Diencephalon (tissue), 1 donor: ENCODE results near the gene CHST4. TPM values are rescaled to one million over a fixed set of nuclear protein-coding genes. Genes with fewer than 3 reads are reported as not detected.

Experiments used
- small RNA-seq: library from RNA; depleted of rRNA; stranded (forward); fragments of <200 nt; gene quantifications from one replicate; pipeline ENCODE3, GENCODE V24; 2014
- total RNA-seq: library from RNA; depleted of rRNA; stranded (reverse); fragments of >200 nt; gene quantifications from one replicate; pipeline ENCODE4 v1.2.3, GENCODE V29; 2014

Gene CHST4
- 0.46 TPM for total RNA-seq

DNA sequence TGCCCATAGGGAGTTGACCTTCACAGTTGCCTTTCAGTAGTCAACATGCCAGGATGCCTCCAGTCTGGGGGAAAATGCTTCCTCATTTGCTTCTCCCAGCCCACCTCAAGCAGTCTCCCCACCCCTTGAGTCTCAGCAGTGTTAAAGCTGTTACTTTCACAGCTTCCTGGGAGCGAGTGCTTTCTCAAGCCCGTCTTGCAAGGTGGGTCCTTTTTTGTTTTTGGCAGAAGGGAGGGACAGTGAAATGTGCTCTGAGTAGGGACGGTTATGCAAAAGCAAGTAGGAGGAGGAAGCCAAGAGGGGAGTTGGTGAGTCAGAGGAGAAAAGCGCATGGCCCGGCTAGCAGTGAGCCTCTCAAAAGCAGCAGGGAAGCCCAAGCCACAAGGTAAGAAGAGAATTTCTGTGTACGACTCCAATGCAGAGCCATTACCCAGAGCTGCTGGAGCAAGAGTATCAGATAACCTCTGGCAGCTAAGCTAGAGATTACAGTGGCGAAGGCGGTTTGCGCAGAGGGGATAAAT lies at the start of gene CHST4:
Gene CHST4, plus strand, starts transcription at position 316 of the 521 bp plus-strand sequence. CDS start 10,252 bp downstream, outside the sequence.

DNA sequence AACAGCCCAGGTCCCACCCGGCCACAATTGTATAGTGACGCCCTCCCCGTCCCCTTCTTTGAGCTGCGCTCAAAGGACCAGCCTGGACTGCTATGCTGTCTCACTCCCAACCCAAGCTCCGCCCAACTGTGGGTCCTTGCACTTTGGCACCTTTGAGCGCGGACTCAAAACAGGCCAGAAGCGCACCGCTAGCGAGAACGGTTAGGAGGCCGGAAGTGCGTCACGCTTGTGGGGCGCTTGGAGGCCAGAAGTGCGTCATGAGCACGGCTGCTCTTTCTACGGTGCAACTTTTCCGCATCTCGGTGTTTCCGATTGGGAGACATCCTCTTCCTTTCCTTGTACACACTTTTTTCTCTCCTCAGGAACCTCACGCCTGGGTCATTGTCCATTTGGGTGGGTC lies 37.1 kb upstream of the CHST4 start, which contains the start of gene ZNF19:
Gene ZNF19, minus strand, starts transcription at position 203 of the 400 bp plus-strand sequence. CDS start 7,210 bp downstream, outside the sequence.

GRCh38 chr16:71576971-71577370 lies 50.7 kb downstream of the CHST4 start, which contains the start of gene TAT:
TSS of gene TAT (minus strand) at chr16:71577092. CDS start at chr16:71576415, 677 bp downstream.

Small RNAs within 50 kb of the gene (small RNA-seq; reads per million reads assigned to genes)
- not detected for gene RNU6-1061P

Other genes with a start within 250 kb of the CHST4 start
- gene CMTR2, start 237.0 kb upstream of the CHST4 start, total RNA-seq: 43.8 TPM
- gene CALB2, start 167.7 kb upstream of the CHST4 start, total RNA-seq: 208 TPM
- not detected for gene TLE7, start 84.4 kb upstream of the CHST4 start, total RNA-seq
- 18.9 TPM for gene ZNF23, start 64.2 kb upstream of the CHST4 start, total RNA-seq
- 10.4 TPM for gene ZNF19, start 37.1 kb upstream of the CHST4 start, total RNA-seq
- gene TAT, start 50.7 kb downstream of the CHST4 start, total RNA-seq: not detected
- gene MARVELD3, start 99.8 kb downstream of the CHST4 start, total RNA-seq: 0.69 TPM
- 28.4 TPM for gene PHLPP2, start 198.3 kb downstream of the CHST4 start, total RNA-seq